NCI-H1417 treated with DMSO at 0.1 percent for 48 hours (cell line): Measurements from ENCODE around the gene CLRN3.

Source experiments
- DNase-seq: peaks from one replicate; lab custom pipeline; 2025; lab: John Stamatoyannopoulos, UW

Gene CLRN3

DNA sequence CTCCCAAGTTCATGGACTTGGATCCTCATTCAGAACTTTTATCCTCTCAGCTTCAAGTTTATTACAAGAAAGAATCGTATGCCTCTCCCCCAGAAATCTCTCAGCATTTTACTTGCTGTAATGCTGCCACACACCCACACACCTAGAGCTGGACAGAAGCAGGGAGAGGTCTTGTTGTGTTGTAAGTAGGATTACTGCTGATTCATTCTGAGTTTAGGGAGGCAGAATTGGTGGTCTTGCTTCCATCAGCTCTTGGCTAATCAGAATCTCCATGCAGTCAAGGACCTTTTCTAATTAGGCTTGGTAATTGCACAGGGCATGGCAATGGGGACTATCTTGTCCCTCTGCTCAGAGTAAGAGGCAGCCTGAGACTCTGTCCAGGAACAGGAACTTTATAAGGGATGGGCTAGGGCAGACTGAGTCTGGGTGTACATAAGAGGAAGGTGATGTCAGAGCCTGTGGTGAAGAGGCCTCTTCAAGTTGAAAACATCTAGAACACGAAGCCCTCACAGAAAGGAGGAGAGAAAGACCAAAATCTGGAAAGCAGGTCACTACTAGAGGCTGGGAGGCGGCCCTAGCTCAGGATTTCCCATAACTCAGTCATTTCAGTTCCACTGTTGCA is 7.1 kb upstream of the CLRN3 start:
- no peak for DNase-seq

DNA sequence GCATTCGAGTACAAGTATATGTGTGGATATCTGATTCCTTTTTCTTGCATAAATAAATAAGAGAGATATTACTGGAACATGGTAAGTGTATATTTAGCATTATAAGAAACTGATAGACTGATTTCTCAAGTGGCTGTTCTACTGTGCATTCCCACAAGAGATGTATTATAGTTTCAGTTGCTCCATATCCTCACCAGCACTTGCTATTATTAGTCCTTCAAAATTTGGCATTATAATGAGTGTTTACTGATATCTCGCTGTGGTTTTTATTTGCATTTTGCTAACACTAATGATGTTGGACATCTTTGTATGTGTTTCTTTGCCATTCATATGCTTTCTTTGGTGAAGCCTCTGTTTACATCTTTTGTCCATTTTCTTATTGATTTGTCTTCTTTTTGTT is 4.4 kb upstream of the CLRN3 start:
- DNase-seq, result no peak

DNA sequence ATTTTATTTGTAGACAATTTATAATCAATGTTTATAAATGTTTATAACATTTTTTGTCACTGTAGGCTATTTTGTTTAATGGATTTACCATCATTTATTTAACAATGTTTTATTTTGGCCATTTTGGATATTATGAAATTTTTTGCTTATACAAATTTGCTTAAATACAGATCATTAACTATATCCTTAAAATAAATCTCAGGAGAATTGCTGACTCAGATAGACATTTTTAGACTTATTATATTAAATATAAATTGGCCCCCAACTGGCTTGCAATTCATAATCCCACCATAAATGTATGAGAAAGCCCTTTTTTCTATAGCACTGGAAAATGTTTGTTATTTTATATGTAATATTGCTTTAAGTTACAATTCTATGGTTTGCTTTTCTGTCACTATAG is 3.8 kb upstream of the CLRN3 start:
- DNase-seq, result no peak

DNA sequence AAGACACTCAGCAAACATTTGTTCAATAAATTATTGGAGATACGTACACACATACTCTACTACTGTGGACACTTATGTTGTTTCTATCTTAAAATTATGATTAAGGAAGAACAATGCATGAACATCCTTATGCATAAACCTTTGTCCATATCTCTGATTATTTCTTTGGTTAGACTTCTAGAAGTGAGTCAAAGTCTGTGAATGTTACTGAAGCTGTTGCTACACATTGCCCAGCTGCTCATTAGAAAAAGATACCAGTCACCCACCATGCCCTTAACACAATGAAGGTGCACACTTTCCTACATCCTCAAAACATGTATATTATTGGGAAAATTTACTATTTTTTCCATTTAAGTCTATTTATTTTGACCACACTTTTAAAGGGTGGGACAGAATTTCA is 1.4 kb upstream of the CLRN3 start:
- DNase-seq, result no peak

DNA sequence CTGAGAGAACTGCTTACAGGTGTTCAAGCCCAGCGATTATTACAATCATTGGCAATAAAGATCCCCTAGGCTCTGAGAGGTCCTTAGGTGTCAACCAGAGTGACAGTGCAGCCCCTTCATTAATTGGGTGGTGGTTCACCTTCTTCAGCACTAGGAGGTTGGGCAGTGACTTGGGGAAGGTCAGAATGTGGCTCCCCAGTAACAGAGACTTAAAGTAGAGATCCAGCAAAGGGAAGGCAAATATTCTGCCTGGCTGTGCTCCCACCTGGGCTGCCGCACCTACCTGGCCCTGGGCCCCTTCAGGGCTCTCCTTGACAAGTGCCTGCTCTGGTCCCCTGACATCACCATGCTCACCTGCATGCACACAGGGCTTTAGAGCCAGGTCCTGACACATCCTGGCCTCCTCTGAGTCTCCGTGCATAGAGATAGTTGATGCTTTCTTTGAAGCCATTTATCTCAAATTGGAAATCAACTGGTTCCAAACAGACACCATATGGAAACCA is 1.9 kb downstream of the CLRN3 start:
- no peak for DNase-seq

DNA sequence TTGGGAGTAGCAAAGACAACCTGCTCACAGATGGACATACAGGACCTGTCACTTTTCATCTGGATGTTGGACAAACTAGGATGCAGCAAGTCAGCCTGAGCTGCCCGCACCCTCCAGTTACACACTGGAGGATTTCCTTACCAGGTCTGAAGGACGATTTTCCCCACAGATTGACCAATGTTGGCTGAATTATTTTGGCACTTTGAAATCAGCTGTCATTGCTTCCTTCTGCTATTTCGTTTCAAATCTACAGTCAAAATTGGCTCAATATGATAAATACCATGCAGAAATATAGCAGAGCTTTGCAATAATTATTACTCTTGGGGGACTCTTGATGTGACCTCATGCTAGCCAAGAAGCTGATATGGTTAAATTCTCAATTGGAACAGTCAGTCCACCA is 2.5 kb downstream of the CLRN3 start:
- no peak for DNase-seq

DNA sequence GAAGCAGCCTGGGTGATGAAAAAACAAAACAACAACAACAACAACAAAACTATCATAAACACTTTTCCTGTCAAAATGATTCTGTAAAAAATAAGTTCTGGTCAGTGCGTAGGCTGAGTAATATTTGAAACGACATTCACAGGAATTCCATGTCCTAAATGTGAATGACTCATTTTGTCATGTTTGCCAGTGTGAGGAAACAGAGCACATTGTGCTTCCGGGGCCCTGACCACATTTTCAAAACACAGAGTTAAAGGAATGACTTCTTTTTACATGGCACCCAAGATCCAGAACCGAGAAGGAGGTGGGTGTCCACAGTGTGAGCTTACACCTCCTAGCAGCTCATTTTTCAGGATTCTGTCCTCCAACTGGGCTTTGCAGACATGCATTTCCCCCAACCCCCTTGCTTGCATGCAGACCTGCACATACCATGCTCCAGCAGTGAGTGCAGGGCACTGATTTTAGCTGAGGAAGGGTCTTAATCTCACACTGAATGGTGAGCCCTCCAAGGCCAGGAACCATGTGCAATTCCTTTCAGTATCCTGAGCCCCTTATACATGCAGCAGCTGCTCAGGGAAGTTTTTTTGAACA is 3.0 kb downstream of the CLRN3 start:
- DNase-seq, result no peak

DNA sequence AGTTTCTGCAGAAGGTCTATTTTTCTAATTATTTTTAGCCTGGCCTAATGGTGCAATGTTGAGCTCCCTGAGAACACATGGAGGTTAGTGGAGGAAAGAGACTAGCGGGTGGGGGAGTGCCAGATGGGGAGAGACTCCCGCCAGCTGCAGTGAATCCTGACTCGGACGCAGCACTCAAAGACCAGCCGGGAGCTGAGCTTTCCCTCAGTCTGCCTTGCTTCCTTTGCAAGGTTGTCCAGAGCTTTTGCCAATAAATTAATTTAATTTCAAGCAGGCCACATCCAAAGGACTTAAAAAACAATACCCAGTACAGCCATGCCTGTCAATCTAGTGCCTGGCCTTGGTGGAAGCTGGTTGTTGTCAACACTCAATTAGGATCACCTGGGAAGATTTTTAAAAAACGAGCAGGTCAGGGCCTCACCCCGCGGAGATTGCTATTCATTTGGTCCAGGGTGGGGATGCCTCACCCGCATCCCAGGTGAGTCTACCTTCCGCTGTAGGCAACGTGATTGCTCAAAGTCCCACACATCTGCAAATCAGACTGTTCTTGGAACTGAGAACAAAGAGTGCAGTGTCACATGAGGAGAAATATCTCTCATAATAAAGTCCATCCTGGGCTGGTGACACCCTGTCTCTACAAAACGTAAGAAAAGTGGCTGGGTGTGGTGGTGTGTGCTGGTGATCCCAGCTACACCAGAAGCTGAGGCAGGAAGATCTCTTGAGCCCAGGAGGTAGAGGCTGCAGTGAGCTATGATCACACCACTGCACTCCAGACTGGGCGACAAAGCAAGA is 4.0 kb downstream of the CLRN3 start:
- DNase-seq, result no peak

DNA sequence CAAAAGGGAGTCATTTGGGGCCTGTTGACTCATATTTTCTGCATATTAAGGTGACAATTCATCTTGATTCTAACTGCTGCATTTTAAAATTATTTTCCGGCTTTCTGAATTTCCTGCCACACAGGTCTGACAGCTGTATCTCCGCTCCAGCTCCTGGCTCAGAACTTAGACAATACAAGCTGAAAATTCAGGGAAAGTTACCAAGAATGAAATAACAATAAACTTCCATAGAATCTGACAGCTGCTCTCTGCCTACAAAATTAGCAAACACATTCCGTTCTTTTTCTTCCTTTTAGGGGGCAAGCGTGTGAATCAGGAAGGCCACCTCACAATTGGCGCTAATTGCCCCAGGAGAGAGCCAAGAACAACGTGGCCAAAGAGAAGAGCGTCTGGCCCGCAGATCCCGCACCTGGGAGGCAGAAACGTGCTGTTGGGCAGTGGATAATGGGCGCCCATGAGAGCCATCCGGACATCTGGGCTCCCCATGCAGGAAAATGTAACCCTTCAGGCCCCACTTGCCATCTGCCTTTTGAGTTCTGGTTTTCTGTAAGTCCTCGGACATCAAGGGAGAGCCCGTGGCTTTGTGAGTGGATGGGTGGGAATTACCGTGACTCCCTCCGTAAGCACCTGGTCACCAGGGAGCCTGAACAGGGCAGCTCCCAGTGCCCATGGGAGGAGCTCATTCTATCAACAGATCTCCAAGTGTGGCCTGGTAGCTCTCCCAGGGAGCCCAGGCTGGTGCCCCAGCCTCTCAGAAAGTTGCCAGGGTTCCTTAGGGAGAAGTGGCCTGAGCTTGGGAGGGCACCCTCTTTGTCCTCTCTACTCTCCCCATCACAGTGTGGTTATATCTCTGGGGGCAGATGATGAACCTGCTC is 5.0 kb downstream of the CLRN3 start:
- no peak for DNase-seq

DNA sequence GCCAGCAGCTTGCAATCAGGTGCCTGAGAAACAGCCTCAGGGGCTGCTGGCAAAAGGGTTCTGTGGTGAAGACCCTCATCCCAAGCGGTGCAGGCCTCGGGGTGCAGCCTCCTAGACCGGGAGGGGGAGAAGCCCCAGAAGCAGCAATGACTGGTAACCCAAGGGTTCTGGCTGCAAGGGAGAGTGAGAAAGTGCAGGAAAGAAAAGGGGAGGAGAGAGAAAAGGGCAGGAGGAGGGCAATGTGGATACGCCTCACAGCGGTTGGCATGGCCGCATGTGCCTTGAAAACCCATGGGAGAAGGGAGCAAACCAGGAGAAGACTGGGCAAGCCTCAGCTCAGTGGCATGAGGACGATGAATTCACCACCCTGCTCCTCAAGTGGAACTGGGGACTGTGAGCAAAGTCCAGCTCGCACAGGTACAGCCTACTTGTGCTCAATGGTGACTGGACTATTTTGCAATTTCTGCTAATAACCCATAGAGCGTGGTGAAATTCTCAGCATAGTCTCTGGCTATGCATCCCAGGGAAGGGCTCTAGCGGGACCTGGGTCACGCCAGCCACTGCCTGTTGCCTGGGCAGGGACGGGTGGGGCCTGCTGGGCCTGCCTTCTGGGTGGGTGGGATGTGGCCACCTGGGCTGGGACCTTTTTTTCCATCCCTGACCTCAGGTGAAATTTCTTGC is 6.2 kb downstream of the CLRN3 start:
- DNase-seq, result no peak

DNA sequence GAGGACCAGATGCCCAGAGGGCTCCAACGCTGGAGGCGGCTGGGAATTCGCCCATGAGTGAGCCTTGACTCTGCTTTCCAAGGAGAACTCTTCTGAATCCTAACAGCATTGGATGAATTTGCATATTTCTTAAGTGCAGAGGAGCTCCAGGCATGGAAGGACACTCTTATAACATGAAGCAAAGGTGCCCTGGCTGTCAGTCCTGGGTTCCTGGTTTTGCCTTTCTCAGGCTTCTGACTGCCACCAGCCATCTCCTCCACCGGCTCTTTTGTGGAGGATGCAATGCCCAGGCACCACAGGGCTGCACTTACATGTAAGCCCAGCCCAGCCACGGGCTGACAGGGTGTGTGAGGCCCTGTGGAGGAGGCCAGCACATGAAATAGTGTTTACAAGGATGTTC is 8.2 kb downstream of the CLRN3 start:
- DNase-seq, result no peak

DNA sequence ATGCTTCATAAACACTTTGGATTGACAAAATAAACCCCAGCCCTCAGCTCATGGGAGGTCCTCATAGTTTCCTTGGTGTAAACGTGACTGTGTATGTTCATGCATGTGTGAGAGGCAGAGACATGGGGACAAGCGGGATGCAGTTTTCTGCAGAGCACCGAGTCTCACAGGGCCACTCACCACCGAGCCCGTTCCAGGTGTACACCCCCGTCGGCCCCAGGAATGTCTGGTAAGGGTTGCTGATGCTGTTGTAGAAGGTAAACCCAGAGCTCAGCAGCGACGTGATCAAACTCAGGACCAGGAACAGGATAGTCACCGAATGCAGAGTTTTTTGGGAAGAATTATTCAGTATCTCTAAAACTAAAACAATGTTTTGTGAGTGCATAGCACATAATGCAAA is 9.2 kb downstream of the CLRN3 start:
- no peak for DNase-seq

DNA sequence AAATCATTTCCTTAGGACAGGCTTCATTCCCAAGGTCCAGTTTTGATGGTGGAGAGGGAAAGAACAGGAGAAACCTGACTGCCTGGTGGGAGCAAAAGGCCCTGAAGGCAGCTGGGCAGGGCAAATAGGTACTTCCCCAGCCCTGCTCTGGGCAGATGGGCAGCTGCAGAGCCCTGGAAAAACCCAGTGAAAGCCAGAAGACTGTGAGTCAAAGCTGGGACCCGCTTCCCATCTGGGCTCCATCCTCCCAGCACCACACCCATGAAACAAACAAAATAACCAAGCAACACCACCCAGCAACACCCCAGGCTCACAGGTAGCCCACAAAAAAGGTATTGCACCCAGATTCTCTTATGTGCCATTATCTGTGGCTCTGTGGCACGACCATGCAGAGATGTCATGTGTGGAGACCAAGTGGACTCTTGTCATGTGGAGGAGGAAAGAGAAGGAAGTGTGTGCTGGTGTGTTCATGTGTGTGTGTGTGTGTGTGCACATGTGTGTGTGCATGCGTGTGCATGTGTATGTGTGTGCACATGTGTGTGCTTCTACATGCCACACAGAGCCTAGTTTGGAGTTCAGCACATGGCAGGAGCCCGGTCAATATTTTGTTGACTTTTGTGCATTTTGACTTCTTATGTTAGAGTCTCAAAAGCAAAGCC is 9.8 kb downstream of the CLRN3 start:
- DNase-seq, result no peak

DNA sequence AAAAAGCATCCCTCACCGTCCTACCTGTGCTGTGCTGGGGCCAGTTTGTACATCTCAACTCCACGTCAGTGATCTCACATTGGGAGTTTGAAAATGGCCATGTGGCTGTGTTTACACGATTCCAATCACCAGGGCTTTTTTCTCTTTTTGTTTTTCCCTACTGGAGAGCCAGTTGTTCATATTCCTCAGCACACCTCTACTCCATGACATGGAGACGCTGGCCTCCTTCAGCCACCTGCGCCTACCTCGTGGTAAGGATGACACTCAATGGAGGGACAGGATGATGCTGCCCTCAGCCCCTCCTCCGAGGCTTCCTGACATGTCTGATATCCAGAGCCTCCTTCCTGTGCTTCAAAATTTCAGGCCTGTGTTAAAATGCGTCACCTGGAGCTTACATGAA is 10.3 kb downstream of the CLRN3 start:
- DNase-seq, result no peak

DNA sequence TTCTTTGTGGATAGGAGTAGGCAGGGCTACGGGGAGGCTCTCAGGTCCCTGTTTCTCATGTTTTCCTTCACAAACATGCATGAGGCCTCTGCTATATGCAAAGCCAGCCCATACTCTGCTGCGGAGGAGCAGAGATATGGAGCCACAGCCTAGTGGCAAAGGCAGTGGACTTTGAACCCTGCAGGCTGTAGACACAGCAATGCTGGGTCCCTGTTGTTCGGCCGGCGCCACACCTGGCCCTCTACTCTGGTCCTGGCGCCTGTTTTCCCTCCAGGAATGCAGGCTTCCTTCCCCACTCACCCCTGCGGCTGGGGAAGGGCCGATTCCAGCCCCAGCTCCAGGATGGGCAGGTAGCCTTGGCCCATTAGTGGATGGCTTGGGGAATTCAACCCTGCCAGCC is 11.5 kb downstream of the CLRN3 start:
- DNase-seq, result no peak

DNA sequence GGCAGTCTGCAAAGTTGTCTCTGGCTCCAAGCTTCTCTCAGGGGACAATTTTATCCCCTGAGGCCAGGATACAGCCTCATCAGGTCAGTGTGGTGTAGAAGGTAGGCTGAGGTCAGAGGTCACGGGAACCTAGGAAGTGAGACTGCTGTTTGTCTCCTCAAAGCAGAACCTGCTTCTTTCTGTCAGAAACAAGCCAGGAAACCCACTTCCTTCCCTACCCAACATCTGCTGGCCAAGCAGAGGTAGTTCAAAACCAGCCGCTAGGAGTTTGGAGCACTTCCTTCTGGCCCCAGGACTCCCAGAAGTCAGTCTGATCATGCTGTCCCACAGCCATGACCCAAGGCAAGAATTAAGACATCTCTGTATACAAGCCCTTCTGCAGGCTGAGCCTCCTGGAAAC is 12.2 kb downstream of the CLRN3 start:
- no peak for DNase-seq

DNA sequence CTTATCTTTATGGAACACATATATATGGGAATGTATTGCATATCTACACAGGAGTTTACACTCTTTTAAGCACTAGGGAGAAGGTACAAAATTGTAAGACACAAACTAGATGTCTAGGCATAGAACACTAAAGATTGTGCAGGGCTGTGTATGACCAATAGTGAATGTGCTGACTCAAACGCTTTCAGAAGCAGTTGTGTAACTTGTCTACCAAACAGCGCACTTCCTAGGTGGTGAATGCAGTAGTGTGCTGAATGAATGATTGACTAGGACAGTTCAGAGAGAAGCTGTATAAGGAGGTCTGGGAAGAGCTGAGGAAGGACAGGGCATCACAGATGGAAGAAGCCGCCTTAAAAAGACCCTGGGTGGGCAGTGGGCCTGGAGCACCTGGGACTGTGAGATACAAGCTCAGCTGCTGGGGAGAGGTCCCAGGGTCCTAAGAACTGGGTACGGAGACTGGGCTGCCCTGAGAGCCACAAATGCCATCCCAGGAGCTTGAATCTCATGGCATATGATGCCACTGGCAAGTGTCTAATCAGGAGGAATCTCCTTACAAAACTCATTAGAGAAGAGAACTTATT is 14.2 kb downstream of the CLRN3 start:
- DNase-seq, result no peak

DNA sequence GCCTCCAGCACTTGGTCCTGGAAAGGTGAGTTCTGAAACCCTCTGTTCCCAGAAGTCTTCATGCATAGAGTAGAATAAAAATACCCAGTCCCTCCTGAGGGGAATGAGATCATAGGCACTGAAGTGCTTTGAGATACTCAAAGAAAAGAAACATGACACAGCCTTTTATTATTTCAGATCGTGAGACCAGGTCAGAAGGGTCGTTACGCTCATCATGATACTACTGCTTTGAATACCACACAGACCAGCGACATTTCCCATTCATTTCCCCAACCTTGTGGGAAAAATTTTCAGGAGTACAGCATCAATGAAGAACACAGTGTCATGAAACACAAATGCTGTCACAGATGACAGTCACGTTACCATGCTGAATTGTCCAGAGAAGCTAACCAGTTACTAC is 15.0 kb downstream of the CLRN3 start:
- DNase-seq, result no peak

DNA sequence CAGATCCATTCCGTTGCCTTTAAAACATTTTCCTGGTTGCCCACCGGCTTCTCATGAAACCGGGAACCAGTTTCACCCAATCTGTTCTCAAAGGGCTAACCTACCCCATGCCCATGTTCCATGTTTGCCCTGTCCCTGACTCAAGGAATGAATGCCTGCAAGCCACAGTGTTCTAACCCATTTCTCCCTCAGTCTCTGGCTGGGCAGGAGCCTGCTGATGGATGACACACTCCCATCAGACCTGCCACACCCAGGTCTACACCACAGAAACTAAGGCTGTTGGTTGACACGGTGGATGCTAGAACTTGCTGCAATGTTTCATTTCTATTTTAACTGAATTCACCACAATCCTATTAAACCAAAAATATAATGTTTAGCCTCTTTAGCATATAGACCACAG is 15.6 kb downstream of the CLRN3 start:
- DNase-seq, result no peak

DNA sequence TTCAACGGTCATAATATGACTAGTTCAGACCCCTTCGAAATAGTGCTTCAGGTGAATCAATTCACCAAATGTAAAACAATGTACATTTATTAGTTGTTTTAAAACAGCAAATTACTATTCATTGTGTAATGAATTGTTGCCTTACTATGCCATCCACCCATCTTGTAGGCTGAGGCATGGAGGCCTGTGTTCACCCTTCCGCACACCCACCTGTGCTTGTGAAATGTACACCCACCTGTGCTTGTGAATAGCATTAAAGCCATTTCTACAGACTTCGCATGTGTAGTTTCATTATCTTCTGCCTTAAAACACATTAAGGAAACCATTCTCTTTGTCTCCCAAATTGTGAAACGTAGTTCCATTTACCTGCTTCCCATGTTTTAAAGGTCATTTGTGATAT is 16.8 kb downstream of the CLRN3 start:
- no peak for DNase-seq

DNA sequence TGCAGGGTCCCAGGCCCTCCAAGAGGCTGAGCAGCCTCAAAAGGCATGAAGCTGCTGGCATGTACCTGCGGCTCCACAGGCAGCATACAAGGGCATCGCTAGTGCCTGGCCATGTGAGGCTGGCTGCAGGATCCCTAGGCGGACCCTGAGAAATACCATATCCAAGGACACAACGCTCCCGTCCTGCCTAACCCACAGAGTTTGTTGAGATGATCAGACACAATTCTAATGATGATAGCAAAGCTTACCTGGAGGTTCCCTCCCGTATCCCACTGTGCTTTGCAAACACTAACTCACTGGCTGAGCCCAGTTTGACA is 17.3 kb downstream of the CLRN3 start:
- DNase-seq, result no peak
